ENCODE data around the gene XRCC4.

Gene XRCC4

DNA sequence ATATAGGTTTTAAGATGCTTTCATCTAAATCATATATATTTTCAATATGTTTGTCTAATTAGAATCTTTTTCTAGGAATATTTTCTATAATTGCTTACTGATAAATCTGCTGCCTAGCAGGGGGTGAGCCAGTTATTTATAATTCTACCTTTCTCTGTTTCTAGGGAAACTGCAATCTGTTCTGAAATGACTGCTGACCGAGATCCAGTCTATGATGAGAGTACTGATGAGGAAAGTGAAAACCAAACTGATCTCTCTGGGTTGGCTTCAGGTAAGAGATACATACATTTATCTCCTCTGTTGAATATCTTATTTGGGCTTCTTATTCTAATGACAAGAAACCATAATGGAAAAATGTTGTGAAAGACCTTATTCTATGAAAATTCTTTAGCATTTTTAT, 127.3 kb downstream of the XRCC4 start:
- Histone ChIP-seq H3K4me3 (no peak overlapping the region), H3K4me1 (no peaks in the 10 kb centered on the region), H3K9ac (no peak overlapping the region), H3K9me3 (no peaks in the 10 kb centered on the region), H3K27ac (no peak overlapping the region), H3K27me3 (no peaks in the 10 kb centered on the region), H4K20me1 (no peaks in the 10 kb centered on the region), H3K4me2 (no peak overlapping the region), H3K36me3 (peaks cover 8% of the 10 kb centered on the region; the same call in 1 of the 2 replicates)
- TF ChIP-seq Cebpa-rat (IDR thresholded peaks at IDR 0.05) = no peak

DNA sequence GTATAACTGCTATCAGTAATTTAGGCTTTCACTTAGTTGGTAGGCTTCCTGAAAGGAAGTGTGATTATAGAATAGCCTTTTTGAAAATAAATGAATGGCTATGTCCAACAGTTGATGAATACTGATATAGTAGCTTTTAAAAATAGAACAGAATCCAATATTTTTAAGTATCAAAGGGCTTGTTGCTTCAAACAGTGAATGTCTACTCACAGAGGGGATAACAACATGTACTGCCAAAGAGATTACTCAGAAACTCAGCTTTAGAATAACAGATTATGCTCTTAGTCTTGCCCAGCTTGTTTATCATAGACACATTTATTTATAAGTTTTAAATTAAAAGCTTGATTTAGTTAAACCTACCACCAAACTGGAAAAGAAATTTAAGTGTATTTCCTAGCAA, 132.6 kb downstream of the XRCC4 start:
- H3K27me3 ChIP-seq = no peaks in the 10 kb centered on the region
- H3K9me3 ChIP-seq = no peaks in the 10 kb centered on the region
- H3K4me3 ChIP-seq = no peak overlapping the region
- 0 out of 2 replicates have a peak overlapping the region, but pooled peaks have one; percentile 22 for H3K4me2 ChIP-seq
- no peaks in the 10 kb centered on the region for H3K36me3 ChIP-seq
- no peak overlapping the region for H3K9ac ChIP-seq
- no peaks in the 10 kb centered on the region for H3K4me1 ChIP-seq
- H4K20me1 ChIP-seq = no peaks in the 10 kb centered on the region
- H3K27ac ChIP-seq = no peak overlapping the region
- TF ChIP-seq Cebpa-rat (IDR thresholded peaks at IDR 0.05) = no peak

DNA sequence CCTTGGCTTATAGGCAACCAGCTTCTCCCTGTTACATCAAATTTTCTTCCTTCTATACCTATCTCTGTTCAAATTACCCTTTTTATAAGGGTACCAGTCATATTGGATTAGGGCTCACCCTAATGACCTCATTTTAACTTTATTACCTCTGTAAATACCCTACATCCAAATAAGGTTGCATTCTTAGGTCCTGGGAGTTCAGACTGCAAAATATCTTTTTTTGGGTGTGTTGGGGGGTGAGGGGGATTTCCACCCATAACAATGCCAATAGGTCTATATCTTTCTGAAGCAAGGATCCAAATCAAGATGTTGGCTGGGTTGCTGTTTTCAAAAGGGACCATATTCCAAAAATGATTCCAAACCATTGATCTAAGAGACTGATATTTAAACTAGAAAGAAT, 141.7 kb downstream of the XRCC4 start:
- H3K4me2 ChIP-seq = no peak overlapping the region
- no peak for TF ChIP-seq Cebpa-rat (IDR thresholded peaks at IDR 0.05)
- H3K4me3 ChIP-seq = no peak overlapping the region
- H3K4me1 ChIP-seq = no peaks in the 10 kb centered on the region
- H3K9ac ChIP-seq = no peak overlapping the region
- H3K9me3 ChIP-seq = no peaks in the 10 kb centered on the region
- H3K36me3 ChIP-seq = no peaks in the 10 kb centered on the region
- no peaks in the 10 kb centered on the region for H4K20me1 ChIP-seq
- H3K27ac ChIP-seq = no peak overlapping the region
- no peaks in the 10 kb centered on the region for H3K27me3 ChIP-seq

DNA sequence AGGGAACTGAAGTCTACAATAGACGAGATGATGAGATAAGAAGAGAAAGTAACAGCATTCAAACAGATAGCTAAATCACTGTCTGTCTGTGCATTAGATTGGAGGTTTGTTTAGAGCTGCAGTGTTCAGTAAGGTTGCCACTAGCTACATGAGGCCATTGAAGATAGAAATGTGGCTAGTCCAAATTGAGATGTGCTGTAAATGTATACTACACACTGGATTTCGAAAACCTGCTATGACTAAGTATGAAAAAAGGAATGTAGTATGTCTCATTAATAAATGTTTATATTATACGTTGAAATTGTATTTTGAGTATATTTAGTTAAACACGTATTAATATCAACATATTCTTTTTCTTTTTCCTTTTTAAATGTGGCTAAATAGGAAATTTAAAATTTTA, 142.1 kb downstream of the XRCC4 start:
- H3K4me2 ChIP-seq = no peak overlapping the region
- H3K27me3 ChIP-seq = no peaks in the 10 kb centered on the region
- no peak overlapping the region for H3K9ac ChIP-seq
- H3K36me3 ChIP-seq = no peaks in the 10 kb centered on the region
- no peaks in the 10 kb centered on the region for H4K20me1 ChIP-seq
- H3K4me1 ChIP-seq = no peaks in the 10 kb centered on the region
- H3K27ac ChIP-seq = no peak overlapping the region
- H3K4me3 ChIP-seq = no peak overlapping the region
- TF ChIP-seq Cebpa-rat (IDR thresholded peaks at IDR 0.05) = no peak
- no peaks in the 10 kb centered on the region for H3K9me3 ChIP-seq

DNA sequence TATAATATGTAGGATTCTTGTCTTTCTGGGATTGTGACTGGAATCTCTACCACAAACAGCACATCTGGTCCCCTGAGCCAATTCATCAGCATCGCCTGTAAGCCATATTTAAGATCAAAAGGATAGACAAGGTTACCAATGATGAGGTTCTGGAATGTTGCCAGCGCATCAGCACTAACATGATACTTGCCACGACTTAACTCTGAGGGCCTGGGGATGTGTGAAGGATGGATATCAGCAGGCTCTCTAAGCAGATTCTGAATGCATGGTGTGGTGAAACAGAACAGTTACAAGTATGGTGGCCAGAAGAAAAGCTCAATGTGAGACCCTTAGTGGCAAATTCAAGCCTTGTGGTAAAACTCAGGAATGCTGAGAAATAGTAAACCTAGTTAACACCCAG, 143.0 kb downstream of the XRCC4 start:
- Histone ChIP-seq H4K20me1 (no peaks in the 10 kb centered on the region), H3K4me2 (no peak overlapping the region), H3K27ac (no peak overlapping the region), H3K4me3 (no peak overlapping the region), H3K27me3 (no peaks in the 10 kb centered on the region), H3K9me3 (no peaks in the 10 kb centered on the region), H3K36me3 (no peaks in the 10 kb centered on the region), H3K9ac (no peak overlapping the region), H3K4me1 (no peaks in the 10 kb centered on the region)
- TF ChIP-seq Cebpa-rat (IDR thresholded peaks at IDR 0.05) = no peak

DNA sequence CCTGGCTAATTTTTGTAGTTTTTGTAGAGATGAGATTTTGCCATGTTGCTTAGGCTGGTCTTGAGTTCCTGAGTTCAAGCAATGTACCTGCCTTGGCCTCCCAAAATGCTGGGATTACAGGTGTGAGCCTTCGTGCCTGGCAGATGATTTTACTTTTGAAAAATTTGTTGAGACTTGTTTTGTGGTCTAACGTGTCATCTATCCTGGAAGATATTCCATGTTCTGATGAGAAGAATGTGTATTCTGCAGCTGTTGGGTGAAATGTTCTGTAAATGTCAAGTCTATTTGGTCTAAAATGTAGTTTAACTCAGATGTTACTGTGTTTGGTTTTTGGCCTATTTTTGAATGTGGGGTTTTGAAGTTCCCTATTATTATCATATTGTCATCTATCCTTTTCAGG, 145.6 kb downstream of the XRCC4 start:
- Histone ChIP-seq H3K4me3 (no peak overlapping the region), H3K27me3 (no peaks in the 10 kb centered on the region), H3K4me1 (0 out of 2 replicates have a peak, but pooled peaks cover 5% of the 10 kb centered on the region), H3K36me3 (no peaks in the 10 kb centered on the region), H3K9me3 (no peaks in the 10 kb centered on the region), H3K9ac (no peak overlapping the region), H3K4me2 (no peak overlapping the region), H3K27ac (no peak overlapping the region), H4K20me1 (no peaks in the 10 kb centered on the region)
- no peak for TF ChIP-seq Cebpa-rat (IDR thresholded peaks at IDR 0.05)

DNA sequence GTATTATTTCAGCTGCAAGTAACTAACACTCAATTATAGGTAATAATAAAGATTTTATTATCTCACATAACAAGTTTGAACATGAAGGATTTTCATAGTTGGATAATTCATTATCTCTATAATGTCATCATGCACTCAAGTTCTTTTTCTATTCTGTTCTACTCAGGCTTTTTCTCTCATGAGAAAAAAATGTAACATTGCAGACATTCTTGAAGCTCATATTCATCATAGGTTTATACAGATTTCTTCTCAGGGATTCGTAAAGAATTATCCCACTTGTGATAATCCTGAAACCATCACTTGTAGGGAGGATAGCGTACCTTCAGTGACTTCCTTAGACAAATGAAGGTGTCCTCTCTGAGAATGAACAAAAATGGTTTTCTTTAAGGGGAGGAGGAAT, 150.3 kb downstream of the XRCC4 start:
- Histone ChIP-seq H3K4me2 (no peak overlapping the region), H3K36me3 (no peaks in the 10 kb centered on the region), H3K27me3 (no peaks in the 10 kb centered on the region), H3K27ac (no peak overlapping the region), H3K9me3 (no peaks in the 10 kb centered on the region), H3K4me1 (0 out of 2 replicates have a peak, but pooled peaks cover 5% of the 10 kb centered on the region), H3K9ac (no peak overlapping the region), H4K20me1 (no peaks in the 10 kb centered on the region), H3K4me3 (no peak overlapping the region)
- no peak for TF ChIP-seq Cebpa-rat (IDR thresholded peaks at IDR 0.05)

DNA sequence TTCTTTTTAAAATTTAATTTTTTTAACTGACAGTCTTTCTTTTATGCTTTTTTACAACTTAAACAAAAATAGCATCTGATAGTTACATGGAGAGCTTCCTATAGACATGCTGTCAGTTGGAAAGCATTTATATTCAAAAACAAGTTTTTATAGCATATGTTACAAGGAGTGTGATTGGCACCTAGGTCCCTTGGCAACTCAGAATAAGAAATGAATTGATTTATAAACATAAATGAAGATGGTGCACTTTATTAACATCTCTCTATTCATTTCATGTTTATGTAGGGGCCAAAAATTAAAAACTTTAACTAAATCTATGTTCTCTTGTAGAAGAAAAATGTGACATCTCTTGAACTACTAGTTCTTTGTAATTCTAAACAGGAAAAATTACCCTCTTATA, 153.2 kb downstream of the XRCC4 start:
- Histone ChIP-seq H3K27ac (no peak overlapping the region), H3K27me3 (no peaks in the 10 kb centered on the region), H3K4me3 (no peak overlapping the region), H3K4me2 (no peak overlapping the region), H3K9me3 (no peaks in the 10 kb centered on the region), H3K9ac (no peak overlapping the region), H3K36me3 (no peaks in the 10 kb centered on the region), H4K20me1 (no peaks in the 10 kb centered on the region), H3K4me1 (0 out of 2 replicates have a peak, but pooled peaks cover 5% of the 10 kb centered on the region)
- TF ChIP-seq Cebpa-rat (IDR thresholded peaks at IDR 0.05) = no peak

DNA sequence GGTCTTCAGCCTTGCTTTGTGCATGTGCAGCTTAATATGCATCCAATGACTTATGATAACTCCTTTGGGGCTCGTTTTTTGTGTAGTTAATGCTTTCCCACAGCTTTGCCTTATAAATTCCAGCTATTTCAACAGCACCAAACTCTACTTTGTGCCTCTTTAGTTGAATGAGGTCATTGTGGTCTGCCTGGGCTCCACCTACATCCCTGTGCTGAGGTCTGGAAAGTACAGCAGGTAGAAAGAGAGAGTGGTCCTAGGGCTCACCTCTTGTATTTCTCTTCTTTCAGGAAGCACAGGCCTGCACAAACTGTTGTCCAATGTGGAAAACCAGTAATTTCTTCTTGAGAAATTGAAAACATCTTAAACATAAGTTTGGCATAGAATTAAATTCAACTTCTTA, 167.2 kb downstream of the XRCC4 start:
- Histone ChIP-seq H3K27ac (no peak overlapping the region), H3K27me3 (no peaks in the 10 kb centered on the region), H3K4me3 (no peak overlapping the region), H3K4me2 (no peak overlapping the region), H3K4me1 (no peaks in the 10 kb centered on the region), H3K36me3 (no peaks in the 10 kb centered on the region), H4K20me1 (no peaks in the 10 kb centered on the region), H3K9me3 (no peaks in the 10 kb centered on the region), H3K9ac (no peak overlapping the region)
- TF ChIP-seq Cebpa-rat (IDR thresholded peaks at IDR 0.05) = no peak

DNA sequence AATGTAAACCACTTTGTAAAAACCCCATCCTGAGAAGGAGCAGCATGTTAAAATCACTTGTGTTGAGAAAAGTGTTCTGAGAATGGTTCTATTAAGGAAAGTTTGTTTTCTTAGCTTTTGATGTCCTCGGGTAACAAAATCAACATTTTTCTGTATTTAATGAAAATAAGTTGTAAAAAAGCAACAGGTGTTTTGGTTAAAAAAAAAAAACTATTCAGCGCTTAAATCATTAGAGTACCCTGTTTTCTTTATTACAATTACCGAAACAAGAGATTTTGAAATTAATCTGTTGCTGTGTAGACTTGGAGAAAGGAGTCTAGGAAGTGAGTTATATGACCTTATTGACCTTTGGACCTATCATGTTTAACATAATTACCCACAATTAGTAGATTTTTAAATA, 167.7 kb downstream of the XRCC4 start:
- H3K9ac ChIP-seq = no peak overlapping the region
- H4K20me1 ChIP-seq = no peaks in the 10 kb centered on the region
- H3K4me2 ChIP-seq = no peak overlapping the region
- no peaks in the 10 kb centered on the region for H3K9me3 ChIP-seq
- no peak overlapping the region for H3K4me3 ChIP-seq
- TF ChIP-seq Cebpa-rat (IDR thresholded peaks at IDR 0.05) = no peak
- no peaks in the 10 kb centered on the region for H3K4me1 ChIP-seq
- H3K27ac ChIP-seq = no peak overlapping the region
- no peaks in the 10 kb centered on the region for H3K27me3 ChIP-seq
- no peaks in the 10 kb centered on the region for H3K36me3 ChIP-seq

DNA sequence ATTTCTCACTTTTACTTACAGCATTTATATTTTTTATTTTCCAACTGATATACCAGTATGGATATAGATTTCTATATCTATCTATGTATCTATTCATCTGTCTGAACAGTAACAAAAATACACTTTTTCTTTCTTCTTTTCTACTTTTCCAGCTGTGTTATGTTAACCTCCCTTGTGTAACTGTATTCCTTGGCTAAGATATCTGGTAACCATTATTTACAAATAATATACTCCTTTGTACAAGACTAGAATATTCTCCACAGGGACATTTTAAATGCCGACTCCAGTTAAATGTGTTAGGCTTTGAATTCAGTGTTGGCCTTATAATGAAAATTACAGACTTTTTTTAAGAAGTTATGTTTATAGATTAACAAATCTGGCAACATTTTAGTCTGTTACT, 168.7 kb downstream of the XRCC4 start:
- no peak overlapping the region for H3K9ac ChIP-seq

More for the DNA sequence above, 168.7 kb downstream of the XRCC4 start:
- TF ChIP-seq Cebpa-rat (IDR thresholded peaks at IDR 0.05) = no peak
- Histone ChIP-seq H3K9me3 (no peaks in the 10 kb centered on the region), H3K27me3 (no peaks in the 10 kb centered on the region), H3K27ac (no peak overlapping the region), H3K4me1 (no peaks in the 10 kb centered on the region), H3K36me3 (no peaks in the 10 kb centered on the region), H3K4me2 (no peak overlapping the region), H4K20me1 (no peaks in the 10 kb centered on the region), H3K4me3 (no peak overlapping the region)
